NT2/D1 (cell line): ENCODE results near the gene COP1.

Experiments used
- DNase-seq: peaks from one replicate; pipeline ENCODE4 v3.0.0-alpha.2; 2011; ENCODE audit warnings: low read depth, low spot score
- H3K27me3 ChIP-seq: 2 replicates; pipeline ENCODE4 v1.6.0; 2011; ENCODE audit warnings: mild to moderate bottlenecking; ENCODE audit not compliant: insufficient read length, insufficient read depth
- H3K36me3 ChIP-seq: 2 replicates; pipeline ENCODE4 v1.6.1; 2011; ENCODE audit warnings: mild to moderate bottlenecking, low read length, mixed read lengths; ENCODE audit not compliant: insufficient read depth, insufficient read length
- H3K4me1 ChIP-seq: 2 replicates; pipeline ENCODE4 v1.5.1; 2011; ENCODE audit not compliant: insufficient read depth, insufficient read length
- H3K4me3 ChIP-seq: 2 replicates; pipeline ENCODE4 v1.5.1; 2011; ENCODE audit warnings: low read depth; ENCODE audit not compliant: insufficient read length
- H3K9ac ChIP-seq: 2 replicates; pipeline ENCODE4 v1.6.0; 2011; ENCODE audit warnings: low read depth; ENCODE audit not compliant: insufficient read length
- H3K9me3 ChIP-seq: 2 replicates; pipeline ENCODE4 v1.5.1; 2011; ENCODE audit warnings: mild to moderate bottlenecking, low read length; ENCODE audit not compliant: insufficient read depth
- SUZ12 ChIP-seq: IDR thresholded peaks from 2 replicates; pipeline ENCODE4 v1.6.1; 2011; ENCODE audit not compliant: insufficient read length, insufficient read depth; ENCODE audit errors: extremely low read depth
- YY1 ChIP-seq: IDR thresholded peaks from 2 replicates; pipeline ENCODE4 v1.6.1; 2011; ENCODE audit not compliant: insufficient read length, insufficient read depth
- ZNF274 ChIP-seq: IDR thresholded peaks from 2 replicates; pipeline ENCODE4 v1.6.1; 2011; ENCODE audit warnings: mild to moderate bottlenecking, low read depth, low read length

COP1 gene

DNA sequence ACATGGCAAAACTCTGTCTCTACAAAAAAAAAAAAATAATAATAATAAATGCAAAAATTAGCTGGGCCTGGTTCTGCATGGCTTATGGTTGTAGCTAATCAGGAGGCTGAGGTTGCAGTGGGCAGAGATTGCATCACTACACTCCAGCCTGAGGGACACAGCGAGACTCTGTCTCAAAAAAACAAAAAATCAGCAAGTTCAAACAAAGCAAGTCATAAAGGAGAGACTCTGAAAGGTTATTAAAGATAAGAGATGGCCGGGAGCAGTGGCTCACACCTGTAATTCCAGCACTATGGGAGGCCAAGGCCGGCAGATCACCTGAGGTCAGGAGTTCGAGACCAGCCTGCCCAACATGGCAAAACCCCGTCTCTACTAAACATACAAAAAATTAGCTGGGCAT is 28.8 kb downstream of the COP1 start:
- Histone ChIP-seq H3K4me1 (no peaks in the 10 kb centered on the region), H3K9me3 (no peaks in the 10 kb centered on the region), H3K4me3 (no peak overlapping the region), H3K27me3 (no peaks in the 10 kb centered on the region), H3K36me3 (peaks cover 24% of the 10 kb centered on the region), H3K9ac (no peak overlapping the region)
- TF ChIP-seq ZNF274 (no peak), SUZ12 (no peak), YY1 (no peak)
- DNase-seq, result no peak

DNA sequence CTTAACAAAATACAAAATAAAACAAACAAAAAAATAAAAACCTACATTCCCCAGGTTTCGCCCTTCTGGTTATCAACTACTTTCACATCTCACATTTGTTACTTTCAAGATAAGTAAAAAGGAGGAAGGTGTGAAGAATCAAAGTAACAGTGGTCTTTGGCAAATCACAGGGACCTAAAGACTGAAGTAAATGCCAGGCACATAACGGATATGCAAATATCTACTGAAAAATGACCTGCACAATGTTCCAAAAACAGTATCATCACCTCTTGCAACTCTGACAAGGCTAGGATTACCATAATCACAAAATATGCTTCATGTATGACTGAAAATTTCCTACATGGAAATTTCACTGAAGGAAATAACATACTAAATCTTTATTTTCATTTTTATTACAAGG is 29.3 kb downstream of the COP1 start:
- TF ChIP-seq SUZ12 (no peak), YY1 (no peak), ZNF274 (no peak)
- DNase-seq, result no peak
- Histone ChIP-seq H3K9me3 (no peaks in the 10 kb centered on the region), H3K27me3 (no peaks in the 10 kb centered on the region), H3K36me3 (peaks cover 27% of the 10 kb centered on the region), H3K9ac (no peak overlapping the region), H3K4me3 (no peak overlapping the region), H3K4me1 (no peaks in the 10 kb centered on the region)

DNA sequence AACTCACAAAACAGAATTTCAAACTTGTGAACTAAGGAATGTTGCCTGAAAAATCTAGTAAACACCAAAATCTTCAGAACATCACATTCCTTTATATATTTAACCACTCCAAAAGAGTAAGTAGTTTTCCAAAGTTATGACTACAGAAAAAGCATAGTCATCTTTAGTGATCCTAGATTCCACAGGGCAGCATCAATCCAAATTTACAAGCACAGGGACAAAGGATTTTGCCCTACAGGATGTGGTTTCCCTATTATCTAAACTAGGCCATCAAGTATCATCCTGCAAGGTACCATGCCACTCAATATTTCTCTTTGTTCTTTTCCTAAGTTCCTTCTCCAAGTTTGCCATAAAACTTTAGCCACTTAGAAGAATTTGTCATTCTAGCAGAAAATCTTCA is 33.0 kb downstream of the COP1 start:
- H3K9me3 ChIP-seq, result peaks cover 8% of the 10 kb centered on the region; the same call in 1 of the 2 replicates
- H3K9ac ChIP-seq, result no peak overlapping the region
- no peak for DNase-seq
- H3K27me3 ChIP-seq, result no peaks in the 10 kb centered on the region
- no peaks in the 10 kb centered on the region for H3K4me1 ChIP-seq
- H3K36me3 ChIP-seq, result peaks cover 41% of the 10 kb centered on the region
- no peak overlapping the region for H3K4me3 ChIP-seq
- TF ChIP-seq SUZ12 (no peak), ZNF274 (no peak), YY1 (no peak)

DNA sequence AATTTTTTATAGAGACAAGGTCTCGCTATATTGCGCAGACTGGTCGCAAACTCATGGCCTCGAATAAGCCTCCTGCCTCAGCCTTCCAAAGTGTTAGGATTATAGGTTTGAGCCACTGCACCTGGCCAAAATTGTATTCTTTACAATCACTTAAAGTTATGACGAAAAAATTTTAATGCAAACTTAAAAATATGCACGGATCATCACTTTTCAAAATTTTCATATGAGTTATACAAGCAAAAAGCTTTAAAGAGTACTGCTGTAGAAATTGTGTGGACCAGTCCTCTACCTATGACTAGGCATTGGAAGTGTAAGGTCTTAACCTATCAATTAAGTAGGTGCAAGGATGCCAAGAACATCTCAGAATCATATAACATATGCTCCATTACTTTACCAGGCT is 34.9 kb downstream of the COP1 start:
- peaks cover 41% of the 10 kb centered on the region for H3K36me3 ChIP-seq
- H3K9me3 ChIP-seq, result peaks cover 8% of the 10 kb centered on the region; the same call in 1 of the 2 replicates
- TF ChIP-seq YY1, result no peak
- TF ChIP-seq SUZ12, result no peak
- no peak for TF ChIP-seq ZNF274
- no peaks in the 10 kb centered on the region for H3K27me3 ChIP-seq
- no peaks in the 10 kb centered on the region for H3K4me1 ChIP-seq
- no peak overlapping the region for H3K9ac ChIP-seq
- no peak overlapping the region for H3K4me3 ChIP-seq
- no peak for DNase-seq

DNA sequence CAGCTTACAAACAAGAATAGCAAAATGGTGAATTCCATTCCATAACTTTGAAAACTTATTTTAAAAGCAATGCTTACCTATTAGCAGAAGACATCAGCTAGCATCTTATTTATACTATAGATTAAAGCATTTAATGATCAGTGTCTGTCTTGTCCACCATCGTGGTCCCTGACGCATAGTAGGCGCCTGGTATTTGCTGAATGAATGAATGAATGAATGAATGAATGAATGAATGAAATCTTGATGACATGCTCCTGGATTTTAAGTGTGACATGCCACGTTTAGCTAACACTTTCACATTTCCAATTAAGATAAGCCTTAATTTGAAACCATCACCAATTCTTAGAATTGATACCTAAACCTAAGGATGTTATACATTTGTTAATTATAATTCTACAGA is 39.9 kb downstream of the COP1 start:
- peaks cover 46% of the 10 kb centered on the region for H3K36me3 ChIP-seq
- H3K9ac ChIP-seq, result no peak overlapping the region
- no peaks in the 10 kb centered on the region for H3K27me3 ChIP-seq
- no peak overlapping the region for H3K4me3 ChIP-seq
- TF ChIP-seq SUZ12 (no peak), ZNF274 (no peak), YY1 (no peak)
- no peak for DNase-seq
- H3K4me1 ChIP-seq, result no peaks in the 10 kb centered on the region
- H3K9me3 ChIP-seq, result peaks cover 8% of the 10 kb centered on the region; the same call in 1 of the 2 replicates

DNA sequence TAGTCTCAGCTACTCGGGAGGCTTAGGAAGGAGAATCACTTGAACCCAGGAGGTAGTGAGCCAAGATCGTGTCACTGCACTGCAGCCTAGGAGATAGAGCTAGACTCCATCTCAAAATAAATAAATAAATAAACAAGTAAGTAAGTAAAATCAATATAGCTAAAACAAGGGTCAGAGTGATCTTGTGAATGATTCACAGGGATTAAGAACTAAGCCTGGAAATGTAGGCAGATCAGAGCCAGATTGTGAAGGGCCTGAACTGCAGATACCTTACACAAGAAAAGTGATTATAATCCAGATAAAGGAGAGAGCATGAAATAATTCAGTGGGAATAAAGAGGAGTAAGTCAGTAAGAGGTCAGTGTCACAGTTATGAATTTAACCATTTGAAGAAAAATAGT is 41.5 kb downstream of the COP1 start:
- H3K36me3 ChIP-seq, result peaks cover 51% of the 10 kb centered on the region
- H3K4me3 ChIP-seq, result no peak overlapping the region
- H3K9me3 ChIP-seq, result peaks cover 3% of the 10 kb centered on the region; the same call in 1 of the 2 replicates
- H3K27me3 ChIP-seq, result no peaks in the 10 kb centered on the region
- H3K9ac ChIP-seq, result no peak overlapping the region
- H3K4me1 ChIP-seq, result no peaks in the 10 kb centered on the region
- no peak for TF ChIP-seq YY1
- no peak for DNase-seq

DNA sequence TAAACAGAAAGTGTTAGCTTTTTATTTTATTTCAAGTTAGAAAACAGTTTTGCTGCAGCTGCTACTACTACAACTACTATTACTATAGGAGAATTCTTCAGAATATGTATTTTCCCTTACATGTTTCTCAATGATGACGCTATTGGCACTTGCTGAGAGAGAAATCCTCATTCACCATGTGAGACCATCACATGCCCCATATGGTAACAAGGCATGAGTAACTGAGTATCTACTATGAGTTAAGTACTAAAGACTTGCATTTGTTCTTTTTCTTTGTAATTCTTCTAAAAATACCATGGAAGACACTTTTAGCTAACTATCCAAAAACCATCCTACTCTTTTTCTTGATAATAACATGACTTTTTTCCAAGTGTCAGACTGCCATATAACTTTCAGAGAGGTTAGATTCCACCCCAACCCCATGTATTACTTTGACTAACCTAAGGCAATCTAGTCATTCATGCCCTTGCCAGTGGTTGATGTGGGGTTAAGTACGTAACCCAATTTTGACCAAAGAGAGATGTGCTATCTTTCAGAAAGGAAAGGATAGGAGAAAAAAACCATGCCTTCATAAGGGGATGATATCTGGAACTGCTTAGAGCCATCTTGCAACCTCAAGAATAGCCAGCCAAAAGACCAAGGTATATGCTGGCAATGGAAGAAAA is 42.9 kb downstream of the COP1 start:
- DNase-seq, result no peak
- no peak for TF ChIP-seq YY1
- no peak for TF ChIP-seq SUZ12
- TF ChIP-seq ZNF274, result no peak
- peaks cover 43% of the 10 kb centered on the region for H3K36me3 ChIP-seq

More for the DNA sequence above, 42.9 kb downstream of the COP1 start:
- no peaks in the 10 kb centered on the region for H3K4me1 ChIP-seq
- peaks cover 2% of the 10 kb centered on the region; the same call in 1 of the 2 replicates for H3K9me3 ChIP-seq
- H3K9ac ChIP-seq, result no peak overlapping the region
- H3K27me3 ChIP-seq, result no peaks in the 10 kb centered on the region
- no peak overlapping the region for H3K4me3 ChIP-seq
